HG03108 (cell line): ENCODE data around the gene PNLIPRP3.

Source experiments
- ATAC-seq: cut with Tn5 transposase; IDR thresholded peaks from one replicate; pipeline ENCODE4 v1.9.1; 2021; ENCODE audit warnings: moderate library complexity; ENCODE audit not compliant: unreplicated experiment

The PNLIPRP3 gene

DNA sequence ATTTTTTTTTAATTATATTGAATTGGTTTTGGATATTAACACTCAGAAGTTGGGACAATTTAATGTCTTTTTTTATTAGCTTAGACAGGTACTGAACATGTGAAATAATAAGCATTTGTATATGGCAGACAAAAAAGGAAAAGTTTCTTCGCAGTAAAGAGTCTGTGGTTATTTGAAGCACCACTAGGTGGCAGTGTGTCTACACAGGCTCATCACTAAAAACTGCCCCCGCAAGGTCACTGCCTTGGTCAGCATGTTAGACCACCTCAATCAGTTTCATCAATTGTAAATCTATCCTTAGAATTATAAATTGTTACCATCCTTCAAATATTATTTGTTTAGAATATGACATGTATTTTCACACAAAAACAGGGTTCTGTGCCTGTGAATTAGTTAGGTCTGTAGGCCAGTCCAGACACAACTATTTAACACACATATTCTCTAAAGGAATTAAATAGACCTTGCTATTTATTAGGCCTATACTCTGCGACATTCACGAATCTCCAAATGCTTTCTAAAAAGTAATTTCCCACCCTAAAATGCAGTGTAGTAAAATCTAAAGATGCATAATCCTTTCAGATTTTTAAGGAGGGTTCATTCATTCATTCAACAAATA, 17.0 kb downstream of the PNLIPRP3 start:
- peak; percentile 70 for ATAC-seq

DNA sequence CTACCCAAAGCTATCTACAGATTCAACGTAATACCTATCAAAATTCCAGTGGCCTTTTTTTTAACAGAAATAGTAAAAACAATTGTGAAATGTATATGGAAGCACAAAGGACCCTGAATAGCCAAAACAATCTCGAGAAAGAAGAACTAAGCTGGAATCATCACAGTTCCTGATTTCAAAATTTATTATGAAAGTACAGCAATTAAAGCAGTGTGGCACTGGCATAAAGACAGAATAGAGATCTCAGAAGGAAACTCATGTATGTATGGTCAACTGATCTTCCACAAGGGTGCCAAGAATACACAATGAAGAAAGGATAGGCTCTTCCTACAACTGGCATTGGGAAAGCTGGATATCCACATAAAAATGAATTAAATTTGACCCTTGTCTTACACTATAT, 23.2 kb downstream of the PNLIPRP3 start:
- ATAC-seq = no peak

DNA sequence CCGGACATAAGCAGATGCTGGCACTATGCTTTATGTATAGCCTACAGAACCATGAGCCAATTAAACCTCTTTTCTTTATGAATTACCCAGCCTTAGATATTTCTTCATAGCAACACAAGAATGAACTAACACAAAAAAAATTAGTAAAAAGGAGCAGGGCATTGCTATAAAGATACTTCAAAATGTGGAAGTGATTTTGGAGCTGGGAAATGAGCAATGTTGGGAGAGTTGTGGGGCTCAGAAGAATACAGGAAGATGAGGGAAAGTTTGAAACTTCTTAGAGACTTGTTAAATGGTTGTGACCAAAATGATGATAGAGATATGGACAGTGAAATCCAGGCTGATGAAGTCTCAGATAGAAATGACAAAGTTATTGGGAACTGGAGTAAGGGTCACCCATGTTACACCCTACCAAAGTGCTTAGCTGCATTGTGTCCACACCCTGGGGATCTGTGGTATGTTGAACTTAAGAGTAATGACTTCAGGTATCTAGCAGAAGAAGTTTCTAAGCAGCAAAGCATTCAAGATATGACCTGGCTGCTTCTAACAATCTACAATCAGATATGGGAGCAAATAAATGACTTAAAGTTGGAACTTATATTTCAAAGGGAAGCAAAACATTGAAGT, 24.2 kb downstream of the PNLIPRP3 start:
- no peak for ATAC-seq

DNA sequence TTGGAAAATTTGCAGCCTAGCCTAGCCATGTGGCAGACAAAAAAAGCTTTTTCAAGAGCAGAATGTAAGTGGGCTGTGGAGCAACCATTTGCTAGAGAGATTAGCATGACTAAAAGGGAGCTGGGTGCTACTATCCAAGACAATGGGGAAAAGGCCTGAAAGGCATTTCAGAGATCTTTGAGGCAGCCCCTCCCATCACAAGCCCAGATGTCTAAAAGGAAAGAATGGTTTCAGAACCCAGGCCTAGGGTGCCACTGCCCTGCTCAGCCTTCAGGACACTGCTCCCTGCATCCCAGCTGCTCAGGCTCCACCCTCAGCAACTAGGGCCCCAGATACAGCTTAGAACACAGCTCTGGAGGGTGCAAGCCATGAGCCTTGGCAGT, 24.7 kb downstream of the PNLIPRP3 start:
- ATAC-seq = no peak

DNA sequence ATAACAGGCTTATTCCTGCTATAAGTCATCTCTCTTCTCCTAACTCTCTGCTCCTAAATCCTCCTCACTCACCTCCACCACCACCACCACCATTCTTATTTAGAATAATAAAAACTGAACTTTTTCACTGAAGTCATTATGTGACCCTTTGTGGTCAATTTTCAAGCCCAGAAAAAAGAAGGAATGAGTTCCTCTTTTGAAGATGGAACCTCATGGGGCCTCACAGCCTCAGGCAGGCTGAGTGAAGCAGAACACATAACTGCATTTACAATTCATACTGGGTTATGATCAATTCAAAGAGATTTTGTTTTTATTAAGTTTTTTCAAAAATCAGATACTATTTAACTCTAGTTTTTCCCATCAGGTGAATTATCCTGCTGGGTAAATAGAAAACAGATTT, 29.8 kb downstream of the PNLIPRP3 start:
- ATAC-seq = no peak

DNA sequence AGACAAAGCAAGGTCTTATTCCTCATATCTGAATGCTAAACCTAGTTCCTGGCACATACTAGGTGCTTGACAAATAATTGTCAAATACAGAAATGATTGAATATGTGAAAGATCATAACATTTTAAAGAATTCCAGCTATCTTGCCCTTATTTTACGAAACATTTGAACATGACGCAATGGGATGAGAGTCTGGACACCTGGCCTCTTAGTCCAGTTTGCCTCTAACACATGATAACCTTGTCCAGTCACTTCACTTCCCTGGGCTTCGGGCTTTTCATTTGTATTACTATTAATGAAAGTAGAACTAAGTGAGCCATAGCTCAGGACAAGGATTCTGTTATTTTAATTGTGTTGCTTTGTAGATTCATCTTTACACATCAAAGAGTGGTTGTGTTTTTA, 32.6 kb downstream of the PNLIPRP3 start:
- ATAC-seq = no peak

DNA sequence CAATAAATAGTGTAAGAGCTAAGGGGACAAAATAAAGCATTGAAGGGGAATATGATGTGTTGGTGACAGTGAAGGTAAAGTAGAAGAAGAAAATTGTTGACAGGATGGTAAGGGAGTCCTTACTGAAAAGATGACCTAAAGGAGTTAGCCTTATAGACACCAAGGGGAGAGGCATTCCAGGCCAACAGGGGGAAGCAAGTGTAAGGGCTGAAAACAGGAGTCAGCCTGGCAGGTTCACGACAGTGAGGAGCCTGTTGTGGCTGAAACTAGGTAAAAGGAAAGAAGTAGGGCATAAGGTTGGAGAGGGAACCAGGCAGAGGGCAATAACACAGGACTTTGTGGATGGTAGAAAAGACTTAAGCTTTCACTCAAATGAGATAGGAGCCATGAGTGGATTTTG, 34.0 kb downstream of the PNLIPRP3 start:
- ATAC-seq = no peak

DNA sequence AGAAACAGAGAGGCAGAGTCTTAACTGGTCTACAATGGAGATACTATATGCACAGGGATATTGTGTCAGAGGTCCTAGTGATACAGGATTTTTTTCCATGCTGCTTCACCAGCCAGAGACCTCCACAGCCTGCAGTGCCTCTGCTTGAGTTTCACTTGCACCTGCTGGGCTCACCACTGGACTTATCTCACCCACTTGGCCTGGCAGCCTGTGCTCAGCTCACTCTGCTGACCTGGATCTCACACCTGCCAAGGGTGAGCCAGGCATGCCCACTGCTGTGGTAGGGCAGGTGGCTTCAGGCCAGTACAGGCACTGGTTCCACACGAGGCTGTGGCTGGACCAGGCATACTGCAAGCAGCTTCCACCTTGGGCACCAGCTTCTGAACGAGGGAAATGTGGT, 36.6 kb downstream of the PNLIPRP3 start:
- no peak for ATAC-seq

DNA sequence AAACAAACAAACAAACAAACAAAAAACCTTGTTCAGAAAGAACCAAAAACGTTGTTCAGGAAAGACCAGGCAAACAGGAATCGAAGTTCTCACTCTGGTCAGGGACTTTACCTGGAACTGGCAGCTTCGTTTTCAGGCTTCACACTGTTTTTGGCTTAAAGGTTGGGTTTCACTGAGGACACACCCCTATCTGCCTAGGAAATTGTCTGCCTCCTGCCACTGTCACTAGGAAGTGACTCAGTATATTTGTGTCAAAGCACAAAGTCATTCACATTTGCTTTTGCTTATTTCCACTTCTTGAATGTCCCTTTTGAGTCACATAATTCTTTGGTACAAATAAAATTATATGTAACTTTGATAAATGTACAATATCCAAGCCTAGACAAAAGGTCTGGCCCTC, 37.9 kb downstream of the PNLIPRP3 start:
- ATAC-seq = no peak

DNA sequence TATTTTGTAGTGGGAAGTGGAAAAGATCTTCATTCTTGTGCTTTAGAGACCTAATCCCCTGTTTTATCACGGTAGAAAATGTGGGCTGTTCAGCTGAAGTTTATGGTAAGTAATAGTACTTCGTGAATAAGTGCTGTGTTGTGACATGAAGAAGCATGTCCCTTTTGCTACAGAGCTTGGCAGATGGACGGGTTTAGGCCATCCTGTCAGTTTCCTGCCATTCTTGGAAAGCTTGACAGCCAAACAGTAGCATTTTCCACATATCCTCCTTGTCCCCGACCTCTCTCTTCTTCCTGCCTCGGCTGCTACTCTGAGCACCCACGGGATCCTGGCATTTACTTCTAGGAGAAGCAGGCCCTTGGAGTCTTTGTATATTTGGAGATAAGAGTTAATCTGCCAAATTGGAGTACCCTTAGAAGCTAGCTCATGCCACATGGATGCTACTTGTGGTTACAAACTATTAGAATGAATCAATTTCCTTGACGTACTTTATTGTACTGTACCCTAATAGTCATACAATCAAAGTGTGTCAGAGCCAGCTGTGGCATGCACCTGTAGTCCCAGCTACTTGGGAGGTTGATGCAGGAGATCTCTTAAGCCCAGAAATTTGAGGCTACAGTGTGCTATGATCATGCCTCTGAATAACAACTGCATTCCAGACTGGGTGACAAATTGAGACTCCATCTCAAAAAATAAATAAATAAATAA, 39.2 kb downstream of the PNLIPRP3 start:
- no peak for ATAC-seq

DNA sequence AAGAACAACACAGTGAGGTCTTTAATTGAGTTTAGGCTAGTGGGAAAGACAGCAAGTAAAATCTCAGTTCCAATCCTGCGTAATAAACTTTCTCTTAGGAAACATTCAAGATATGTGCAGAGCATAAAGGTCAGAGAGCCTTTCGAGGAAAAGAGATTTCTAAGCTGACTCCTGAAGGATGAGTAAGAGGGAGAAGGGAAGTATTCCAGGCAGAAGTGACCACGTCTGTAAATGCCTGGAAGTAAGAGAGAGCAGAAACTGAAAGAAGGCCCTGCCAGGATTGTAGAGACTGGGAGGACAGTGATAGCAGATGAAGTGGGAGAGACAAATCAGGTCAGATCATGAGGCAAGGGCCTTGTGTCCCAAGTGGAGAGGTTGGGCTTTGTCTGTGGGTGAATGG, 41.8 kb downstream of the PNLIPRP3 start:
- ATAC-seq = no peak

DNA sequence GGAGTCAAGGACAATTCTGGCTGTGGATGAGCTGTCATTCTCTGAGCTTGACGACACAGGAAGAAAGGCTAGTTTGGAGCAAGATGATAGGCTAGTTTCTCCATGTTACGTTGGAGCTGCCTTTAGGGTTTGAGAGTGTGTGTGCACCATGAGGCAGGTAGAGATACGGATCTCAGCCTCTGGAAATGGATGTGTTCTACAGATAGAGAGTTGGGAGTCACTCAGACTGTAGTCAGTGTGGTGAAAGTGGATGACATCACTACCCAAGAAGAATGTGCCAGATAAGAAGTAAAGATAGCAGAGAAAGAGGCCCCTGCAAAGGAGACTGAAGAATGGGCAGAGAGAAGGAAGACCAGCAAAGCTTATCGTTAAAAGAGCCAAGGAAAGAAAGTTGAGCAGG, 42.4 kb downstream of the PNLIPRP3 start:
- no peak for ATAC-seq

DNA sequence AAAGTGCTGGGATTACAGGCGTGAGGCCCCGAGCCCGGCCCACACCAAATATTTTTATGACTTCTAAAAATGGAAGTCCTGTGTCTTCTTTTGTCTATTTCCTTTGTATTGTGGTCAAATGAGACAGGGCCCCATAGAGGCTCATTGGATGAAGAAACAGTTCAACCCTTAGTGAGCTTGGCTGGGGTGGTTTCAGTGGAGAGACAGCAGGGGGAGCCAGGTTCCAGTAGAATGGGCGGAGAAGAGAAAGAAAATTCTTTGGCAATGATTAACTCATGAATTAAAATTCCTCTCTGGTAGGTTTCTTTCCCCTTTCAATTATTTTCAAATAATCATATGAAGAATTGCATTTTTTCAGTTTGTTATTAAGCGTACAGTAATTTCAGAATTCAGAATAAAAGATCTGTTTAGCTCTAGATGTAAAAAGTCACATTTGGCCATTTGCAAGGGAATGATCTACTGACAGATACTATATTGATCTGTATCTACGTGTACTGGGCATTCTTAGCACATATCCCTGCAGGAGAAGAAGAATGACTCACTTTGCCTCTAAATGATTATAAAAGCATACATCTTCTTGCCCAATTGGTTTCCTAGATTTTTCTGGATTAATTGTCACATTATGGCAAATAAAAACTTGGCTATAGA, 43.2 kb downstream of the PNLIPRP3 start:
- no peak for ATAC-seq

DNA sequence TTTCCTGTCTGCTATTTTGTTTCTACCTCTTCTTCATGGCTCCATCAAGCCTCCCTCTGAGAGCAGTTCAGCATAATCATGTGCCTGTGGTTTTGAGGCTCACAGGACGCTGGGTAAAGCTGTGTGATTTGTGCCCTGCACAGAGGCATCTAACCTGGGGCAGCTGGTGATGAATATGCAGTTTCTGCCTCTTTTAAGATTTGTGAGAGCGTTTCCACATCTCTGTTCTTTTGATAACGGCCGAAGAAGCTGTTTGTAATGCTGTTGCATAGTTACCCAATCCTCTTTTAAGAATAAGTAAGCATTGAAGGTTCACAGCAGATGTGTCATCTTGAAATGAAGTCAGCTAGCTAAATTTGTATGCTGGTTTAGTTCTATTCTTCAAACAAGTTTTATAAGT, 45.2 kb downstream of the PNLIPRP3 start:
- ATAC-seq = no peak

DNA sequence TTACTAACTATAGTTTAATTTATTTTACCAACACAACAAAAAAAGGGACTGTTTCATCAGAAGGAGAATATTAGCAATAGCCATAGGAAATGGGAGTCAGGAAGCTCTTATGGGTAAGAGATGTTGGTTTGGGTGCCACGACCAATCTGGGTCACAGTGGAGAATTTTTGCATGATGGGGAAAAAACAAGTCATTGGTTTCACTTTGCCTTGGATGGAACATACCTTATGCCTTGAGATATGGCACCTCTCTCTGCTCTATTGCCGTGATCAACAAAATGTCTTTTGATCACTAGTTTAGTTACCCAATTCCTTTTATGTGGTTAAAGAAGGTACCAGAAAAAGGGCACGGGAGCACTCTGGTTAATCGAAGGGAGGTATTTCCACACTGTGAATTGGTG, 48.2 kb downstream of the PNLIPRP3 start:
- no peak for ATAC-seq

DNA sequence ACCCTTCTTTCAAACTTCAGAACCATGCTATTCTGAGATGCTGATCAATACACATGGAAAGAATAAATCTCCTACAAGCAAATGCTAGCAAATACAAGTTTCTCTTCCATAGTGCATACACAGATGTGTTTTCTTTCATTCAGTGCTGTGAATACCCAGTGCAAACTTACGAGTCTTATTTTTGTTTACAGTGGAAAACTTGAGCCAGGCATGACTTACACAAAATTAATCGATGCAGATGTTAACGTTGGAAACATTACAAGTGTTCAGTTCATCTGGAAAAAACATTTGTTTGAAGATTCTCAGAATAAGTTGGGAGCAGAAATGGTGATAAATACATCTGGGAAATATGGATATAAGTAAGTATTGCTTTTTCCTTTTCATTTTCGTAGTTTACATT, 48.8 kb downstream of the PNLIPRP3 start:
- no peak for ATAC-seq

DNA sequence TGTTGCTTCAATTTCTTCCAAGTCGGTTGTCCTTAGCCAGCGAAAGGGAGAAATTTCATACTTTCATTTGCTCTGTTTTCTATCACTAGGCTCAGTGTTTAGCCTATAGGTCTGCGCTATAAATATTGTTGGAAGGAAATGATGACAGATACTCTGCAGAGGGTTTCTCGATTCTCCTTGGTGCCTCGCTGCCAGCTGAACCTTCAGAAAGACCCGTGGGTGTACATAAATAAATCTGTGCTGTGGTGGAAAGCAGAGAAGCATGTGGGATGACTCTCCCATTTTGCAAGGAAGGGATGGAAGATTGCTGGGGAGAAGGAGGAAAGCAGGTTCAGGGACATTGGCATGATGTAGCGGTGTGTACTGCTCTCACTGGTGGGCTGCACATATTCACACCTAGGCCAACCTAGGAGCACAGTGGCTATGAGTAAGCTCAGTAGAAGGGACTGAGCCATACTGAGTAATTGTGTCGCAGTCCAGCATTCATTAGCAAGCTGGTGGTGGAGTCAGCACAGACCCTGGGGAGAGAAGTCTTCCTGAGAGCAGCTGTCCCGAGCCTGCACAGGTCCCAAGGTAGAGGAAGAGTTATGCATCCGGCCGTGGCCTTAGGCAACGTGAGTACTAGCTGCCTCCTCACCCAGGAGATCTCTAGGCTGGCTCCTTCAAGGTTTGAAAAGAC, 50.5 kb downstream of the PNLIPRP3 start:
- ATAC-seq = no peak

DNA sequence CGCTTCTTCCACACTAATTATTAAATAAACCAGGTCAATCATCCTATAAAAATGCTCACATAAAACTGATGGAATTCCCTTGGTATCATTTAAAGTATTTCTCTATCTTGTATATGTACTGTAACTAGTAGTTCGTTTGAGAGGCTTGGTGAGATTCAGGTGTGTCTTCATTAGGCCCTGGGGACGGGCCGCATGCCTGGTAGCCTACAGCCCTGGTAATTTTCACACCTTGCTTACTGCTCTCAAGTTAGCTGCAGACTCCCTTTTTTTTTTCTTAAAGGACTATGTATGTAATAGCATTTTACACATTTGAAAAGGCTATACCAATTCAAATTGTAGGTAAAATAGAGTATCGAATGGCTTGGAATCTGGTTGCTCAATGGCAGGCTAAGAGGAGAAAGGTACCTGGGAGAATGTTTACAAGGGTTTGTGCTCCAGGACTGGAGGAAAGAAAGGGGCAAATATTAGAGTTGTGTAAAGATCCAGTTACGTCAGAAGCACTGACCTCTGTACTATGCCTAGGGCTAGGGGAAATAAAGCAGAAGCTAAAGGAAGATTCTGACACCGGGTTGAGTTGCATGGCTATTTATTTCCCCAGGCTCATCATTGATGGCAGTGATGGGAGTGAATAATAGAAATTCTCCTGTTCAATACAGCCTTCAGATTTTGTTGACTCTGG, 59.3 kb downstream of the PNLIPRP3 start:
- ATAC-seq = no peak

DNA sequence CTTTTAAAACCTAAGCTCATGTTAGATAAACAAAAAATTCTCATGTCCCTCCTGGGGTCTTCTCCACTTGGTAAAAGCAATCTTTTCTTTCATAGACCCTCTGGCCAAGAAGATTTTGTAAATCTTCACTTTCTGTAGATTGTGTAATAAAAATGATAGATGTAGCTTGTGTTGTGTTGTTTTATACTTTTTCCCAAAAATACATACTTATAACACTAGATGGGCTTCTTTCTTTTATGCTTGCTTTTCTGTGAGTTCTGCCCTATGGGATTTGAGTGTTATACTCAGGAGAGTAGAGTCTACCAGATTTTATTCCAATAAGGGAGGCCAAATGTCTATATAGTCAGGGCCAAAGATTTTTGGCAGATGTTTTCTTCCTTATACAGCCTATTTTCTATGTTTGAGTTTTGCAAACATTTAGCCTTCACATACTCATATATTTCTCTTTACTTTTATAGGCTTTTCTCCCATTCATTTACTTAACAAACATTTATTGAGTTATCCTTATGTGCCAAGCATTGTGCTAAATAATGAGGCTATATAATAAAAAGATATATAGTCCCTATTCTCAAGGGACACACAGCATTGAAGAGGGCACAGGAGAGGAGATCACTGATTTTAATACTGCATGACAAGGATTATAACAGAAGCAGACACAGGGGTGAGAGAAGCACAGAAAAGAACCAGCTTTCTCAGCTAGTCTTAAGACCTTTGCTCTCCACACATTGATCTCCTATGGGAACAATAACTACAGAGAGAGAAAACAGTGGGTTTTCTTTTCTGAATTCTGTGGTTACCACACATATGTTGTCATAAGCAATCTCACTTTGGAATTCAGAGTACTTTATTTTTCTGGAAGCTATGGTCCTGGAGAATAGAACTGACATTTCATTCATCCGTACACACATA, 60.1 kb downstream of the PNLIPRP3 start:
- ATAC-seq = no peak

DNA sequence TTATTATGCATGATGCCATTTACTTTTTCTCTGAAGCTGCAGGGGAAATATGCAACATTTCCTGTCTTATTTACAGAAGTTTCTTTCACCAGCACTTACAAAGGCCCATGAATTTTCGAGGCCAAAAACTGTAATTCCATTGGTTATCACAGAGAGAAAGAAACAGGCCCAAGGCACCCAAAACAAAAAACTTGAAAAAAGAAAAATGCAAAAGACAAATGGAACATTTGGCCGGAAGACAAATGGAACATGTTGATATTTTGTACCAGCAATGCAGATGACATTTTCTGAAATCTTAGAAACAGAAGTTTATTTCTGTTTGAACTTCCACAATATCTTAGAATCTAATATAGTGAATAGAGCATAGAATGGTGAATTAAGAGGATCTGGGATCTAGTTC, 61.8 kb downstream of the PNLIPRP3 start:
- no peak for ATAC-seq
